ENCODE measurements around the gene ESR1. TPM values are rescaled to one million over a fixed set of nuclear protein-coding genes. Genes with fewer than 3 reads are reported as not detected.

ESR1 gene
- total and polyA plus RNA-seq, 2 donors (not counting 3 experiments of a cell fraction or from before 2014, with no cell fraction given) = 0.01 TPM; not detected in 1

DNA sequence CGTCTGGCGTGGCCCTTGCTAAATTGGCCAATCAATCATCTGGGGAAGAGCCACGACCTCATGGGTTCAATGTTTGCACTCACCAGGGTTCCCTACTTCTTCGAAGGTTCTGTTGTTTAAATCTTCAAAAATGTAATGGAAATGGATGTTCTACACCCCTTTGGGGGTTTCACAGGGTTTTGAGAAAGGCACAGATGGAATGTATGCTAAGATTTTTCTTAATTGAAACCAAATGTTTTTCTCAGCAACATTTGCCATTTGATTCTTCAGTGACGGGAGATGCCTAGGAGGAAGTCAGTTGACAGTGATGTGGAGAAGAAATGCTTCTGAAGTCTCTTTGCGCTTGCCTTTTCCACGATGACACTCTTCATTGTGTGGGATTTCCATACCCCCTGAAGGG lies 312.3 kb downstream of the ESR1 start:
- H3K4me1 ChIP-seq (ENCODE audit: control insufficient read depth, extremely low read depth, insufficient read depth, low read length) = no peaks in the 10 kb centered on the region
- H3K9me1 ChIP-seq (replicated peaks; ENCODE audit: control insufficient read depth, extremely low read depth, insufficient read depth, low read length) = no peaks in the 10 kb centered on the region
- no peak for DNase-seq (ENCODE audit: low read depth, low spot score)
- TF ChIP-seq JUN (IDR thresholded peaks at IDR 0.05; ENCODE audit: borderline replicate concordance, insufficient read depth, insufficient read length, low read depth) = no peak
- no peak for TF ChIP-seq POLR2AphosphoS5 (IDR thresholded peaks at IDR 0.05; ENCODE audit: insufficient read depth, low read depth, low read length)
- TF ChIP-seq MYC (IDR thresholded peaks at IDR 0.05; ENCODE audit: low read depth, low read length) = no peak
- no peak for TF ChIP-seq POLR2A (IDR thresholded peaks at IDR 0.05; ENCODE audit: low read depth, low read length)
- no peak for TF ChIP-seq EZH2 (IDR thresholded peaks at IDR 0.05; ENCODE audit: borderline replicate concordance, low read depth, low read length, severe bottlenecking)
- no peak for TF ChIP-seq GATA2 (IDR thresholded peaks at IDR 0.05; ENCODE audit: insufficient read depth, insufficient read length, low read depth, low read length)
- TF ChIP-seq, protein P1, sequence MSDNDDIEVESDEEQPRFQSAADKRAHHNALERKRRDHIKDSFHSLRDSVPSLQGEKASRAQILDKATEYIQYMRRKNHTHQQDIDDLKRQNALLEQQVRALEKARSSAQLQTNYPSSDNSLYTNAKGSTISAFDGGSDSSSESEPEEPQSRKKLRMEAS (IDR thresholded peaks at IDR 0.05; ENCODE audit: insufficient read depth, insufficient read length) = no peak
- TF ChIP-seq, protein P2, sequence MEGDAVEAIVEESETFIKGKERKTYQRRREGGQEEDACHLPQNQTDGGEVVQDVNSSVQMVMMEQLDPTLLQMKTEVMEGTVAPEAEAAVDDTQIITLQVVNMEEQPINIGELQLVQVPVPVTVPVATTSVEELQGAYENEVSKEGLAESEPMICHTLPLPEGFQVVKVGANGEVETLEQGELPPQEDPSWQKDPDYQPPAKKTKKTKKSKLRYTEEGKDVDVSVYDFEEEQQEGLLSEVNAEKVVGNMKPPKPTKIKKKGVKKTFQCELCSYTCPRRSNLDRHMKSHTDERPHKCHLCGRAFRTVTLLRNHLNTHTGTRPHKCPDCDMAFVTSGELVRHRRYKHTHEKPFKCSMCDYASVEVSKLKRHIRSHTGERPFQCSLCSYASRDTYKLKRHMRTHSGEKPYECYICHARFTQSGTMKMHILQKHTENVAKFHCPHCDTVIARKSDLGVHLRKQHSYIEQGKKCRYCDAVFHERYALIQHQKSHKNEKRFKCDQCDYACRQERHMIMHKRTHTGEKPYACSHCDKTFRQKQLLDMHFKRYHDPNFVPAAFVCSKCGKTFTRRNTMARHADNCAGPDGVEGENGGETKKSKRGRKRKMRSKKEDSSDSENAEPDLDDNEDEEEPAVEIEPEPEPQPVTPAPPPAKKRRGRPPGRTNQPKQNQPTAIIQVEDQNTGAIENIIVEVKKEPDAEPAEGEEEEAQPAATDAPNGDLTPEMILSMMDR (IDR thresholded peaks at IDR 0.05; ENCODE audit: extremely low read depth in 1 of 2, insufficient read depth in 1 of 2, low read depth in 1 of 2, low read length in 2 of 2) = no peak
- no peak for TF ChIP-seq FOS (IDR thresholded peaks at IDR 0.05; ENCODE audit: borderline replicate concordance, insufficient read depth, low read length)
- CTCF ChIA-PET = interaction anchor here (1.0 to 3.0 kb wide), 2 partner anchors 9 to 354 kb away, joined by 3 to 11 read pairs; no protein-coding TSS in a partner anchor
- no peaks in the 10 kb centered on the region for H3K79me2 ChIP-seq (ENCODE audit: control insufficient read depth, insufficient read depth, low read length)
- no peak overlapping the region for H3K4me3 ChIP-seq (replicated peaks in 1 of 3; ENCODE audit: insufficient read depth in 1 of 3, low read depth in 1 of 3, low read length in 3 of 3)
- dilution Hi-C loops (cut with MboI; ENCODE audit: extremely low pct_ligation_motif_present, low sequenced_read_pairs) (no loop called here), intact Hi-C loops (cut with micrococcal nuclease) (no loop called here)
- H3K9ac ChIP-seq (replicated peaks; ENCODE audit: extremely low read depth, insufficient read depth, low read length) = no peak overlapping the region
- H3K4me2 ChIP-seq (ENCODE audit: insufficient read depth, low read length) = no peak overlapping the region
- H3K27ac ChIP-seq (ENCODE audit: insufficient read depth, low read depth, low read length) = no peak overlapping the region
- POLR2A ChIA-PET = no interaction called here
- H3K36me3 ChIP-seq (ENCODE audit: control insufficient read depth in 2 of 2, extremely low read depth in 1 of 2, insufficient read depth in 2 of 2, low read length in 2 of 2) = peaks cover 0 to 4% of the 10 kb centered on the region in 2 experiments
- FAIRE-seq = no peak
- no peaks in the 10 kb centered on the region for H4K20me1 ChIP-seq (replicated peaks; ENCODE audit: control insufficient read depth, extremely low read depth, insufficient read depth, low read length)
- H3K9me3 ChIP-seq (replicated peaks; ENCODE audit: control insufficient read depth, insufficient read depth, low read length) = no peaks in the 10 kb centered on the region
- no TSS peak for BruUV-seq (replicated peaks)
- H3K27me3 ChIP-seq (ENCODE audit: control insufficient read depth in 2 of 2, insufficient read depth in 2 of 2, low read length in 2 of 2) = no peaks in the 10 kb centered on the region
- H2AFZ ChIP-seq (ENCODE audit: low read depth, low read length) = no peak overlapping the region
